Esophagus muscularis mucosa (tissue), 3 donors: ENCODE results near the gene TP73.

ENCODE experiments used
- POLR2A ChIP-seq: fragments of 450-650 bp; IDR thresholded peaks from one replicate; pipeline ENCODE4 v1.6.1; 2017; ENCODE audit warnings: antibody characterized with exemption, moderate library complexity, mild to moderate bottlenecking, low read depth
- POLR2AphosphoS5 ChIP-seq, 2 donors: sonication (generic); formaldehyde crosslinking; IDR thresholded peaks; one replicate each; pipeline ENCODE4 v1.6.1; 2017; ENCODE audit warnings: antibody characterized with exemption in 2 of 2
- TF ChIP-seq, protein P1 (sequence below), 3 experiments: fragments of 200-600 bp in 2 of 3; fragments of 450-650 bp in 1 of 3; sonication (generic) in 2 of 3; IDR thresholded peaks; one replicate each; pipeline ENCODE4 v1.5.1; 2017 to 2019; ENCODE audit warnings: antibody characterized with exemption in 3 of 3, mild to moderate bottlenecking in 2 of 3, moderate library complexity in 1 of 3

DNA sequence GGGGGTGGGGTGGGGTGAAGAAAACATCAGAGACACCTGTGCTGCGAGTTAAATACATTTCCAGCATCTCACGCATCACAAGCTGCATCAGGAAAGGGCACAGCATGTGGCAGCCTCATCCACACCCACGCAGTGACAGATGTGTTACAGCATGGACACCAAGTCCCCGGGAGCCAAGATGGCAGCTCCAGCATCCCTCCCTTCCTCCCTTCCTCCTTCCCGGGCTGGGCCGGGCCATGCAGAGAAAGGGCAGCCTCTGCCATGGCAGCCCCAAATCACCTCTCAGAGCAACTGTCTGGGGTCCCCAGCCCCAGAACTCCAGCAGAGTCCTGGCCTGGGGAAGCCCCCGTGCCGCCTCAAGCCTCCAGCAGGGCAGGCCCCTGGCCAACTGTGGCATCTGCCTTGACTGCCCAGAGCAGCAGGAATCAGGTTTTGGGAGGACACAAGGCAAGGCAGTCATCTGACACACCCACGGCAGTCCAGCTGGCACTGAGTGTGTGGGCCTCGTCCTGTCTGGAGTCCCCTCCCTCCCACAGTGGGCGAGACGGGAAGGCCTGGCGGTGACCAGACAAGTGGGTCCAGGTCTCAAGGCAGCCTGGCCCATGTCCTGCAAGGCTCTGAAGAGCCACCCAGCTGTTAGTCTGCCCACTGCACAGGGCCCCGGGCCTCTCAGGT is 126.4 kb downstream of the TP73 start:
- TF ChIP-seq, protein P1, sequence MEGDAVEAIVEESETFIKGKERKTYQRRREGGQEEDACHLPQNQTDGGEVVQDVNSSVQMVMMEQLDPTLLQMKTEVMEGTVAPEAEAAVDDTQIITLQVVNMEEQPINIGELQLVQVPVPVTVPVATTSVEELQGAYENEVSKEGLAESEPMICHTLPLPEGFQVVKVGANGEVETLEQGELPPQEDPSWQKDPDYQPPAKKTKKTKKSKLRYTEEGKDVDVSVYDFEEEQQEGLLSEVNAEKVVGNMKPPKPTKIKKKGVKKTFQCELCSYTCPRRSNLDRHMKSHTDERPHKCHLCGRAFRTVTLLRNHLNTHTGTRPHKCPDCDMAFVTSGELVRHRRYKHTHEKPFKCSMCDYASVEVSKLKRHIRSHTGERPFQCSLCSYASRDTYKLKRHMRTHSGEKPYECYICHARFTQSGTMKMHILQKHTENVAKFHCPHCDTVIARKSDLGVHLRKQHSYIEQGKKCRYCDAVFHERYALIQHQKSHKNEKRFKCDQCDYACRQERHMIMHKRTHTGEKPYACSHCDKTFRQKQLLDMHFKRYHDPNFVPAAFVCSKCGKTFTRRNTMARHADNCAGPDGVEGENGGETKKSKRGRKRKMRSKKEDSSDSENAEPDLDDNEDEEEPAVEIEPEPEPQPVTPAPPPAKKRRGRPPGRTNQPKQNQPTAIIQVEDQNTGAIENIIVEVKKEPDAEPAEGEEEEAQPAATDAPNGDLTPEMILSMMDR (IDR thresholded peaks at IDR 0.05): no peak
- TF ChIP-seq POLR2AphosphoS5 (IDR thresholded peaks at IDR 0.05) (no peak), POLR2A (no peak)
